ENCODE data around the gene KCNN1. TPM values are rescaled to one million over a fixed set of nuclear protein-coding genes. Genes with fewer than 3 reads are reported as not detected.

KCNN1 gene
- total and polyA plus RNA-seq, 9 of the 15 experiments (the other 6 are each of a cell fraction or from before 2014, with no cell fraction given): 0.01 to 6.2 (median 0.72) TPM

GRCh38 chr19:17946965-17947784, 19.7 kb upstream of the KCNN1 start (continued):
- peak; percentile 69 to 91 for TF ChIP-seq SRF (CRISPR knock-in tag; IDR thresholded peaks at IDR 0.05)
- no peak for TF ChIP-seq CHD1 (IDR thresholded peaks at IDR 0.05; ENCODE audit: low read length)
- no peak for TF ChIP-seq KLF6 (CRISPR knock-in tag; IDR thresholded peaks at IDR 0.05; ENCODE audit: borderline replicate concordance)
- TF ChIP-seq SMARCA5 (IDR thresholded peaks at IDR 0.05): no peak
- TF ChIP-seq LEF1 (IDR thresholded peaks at IDR 0.05): no peak
- TF ChIP-seq ZNF347 (CRISPR knock-in tag; IDR thresholded peaks at IDR 0.05; ENCODE audit: low read depth): no peak
- no peak for TF ChIP-seq ETS1 (conservative IDR thresholded peaks at IDR 0.05; ENCODE audit: control insufficient read depth, low read depth, low read length)
- TF ChIP-seq MITF (IDR thresholded peaks at IDR 0.05): no peak
- peak in 1 of 2 experiments; percentile 26; a peak in 1 of 4 replicates for TF ChIP-seq MNT (conservative IDR thresholded peaks at IDR 0.05)
- TF ChIP-seq ATF7 (IDR thresholded peaks at IDR 0.05): no peak
- no peak for TF ChIP-seq TAF1 (IDR thresholded peaks at IDR 0.05; ENCODE audit: control insufficient read depth, extremely low read depth, insufficient read depth, low read length, severe bottlenecking)
- TF ChIP-seq ZBTB9 (CRISPR knock-in tag; IDR thresholded peaks at IDR 0.05): no peak
- no peak for TF ChIP-seq PATZ1 (CRISPR knock-in tag; IDR thresholded peaks at IDR 0.05; ENCODE audit: borderline replicate concordance)
- no peak for TF ChIP-seq ESRRA (IDR thresholded peaks at IDR 0.05; ENCODE audit: borderline replicate concordance, low read depth)
- TF ChIP-seq ZNF239 (CRISPR knock-in tag; IDR thresholded peaks at IDR 0.05): no peak
- TF ChIP-seq GATA2 (CRISPR knock-in tag; IDR thresholded peaks at IDR 0.05): no peak
- TF ChIP-seq CBFB (CRISPR knock-in tag; IDR thresholded peaks at IDR 0.05): no peak
- TF ChIP-seq RFX5 (IDR thresholded peaks at IDR 0.05; ENCODE audit: low read depth, low read length): no peak
- TF ChIP-seq E2F5 (CRISPR knock-in tag; IDR thresholded peaks at IDR 0.05): no peak; the same call in 1 of the 2 replicates

All from K562 (cell line).